NCI-H2227 (cell line): ENCODE data around the gene UBE3D.
"Not testable (repeated sequence)": the region's sequence is repeated elsewhere in the genome, so short reads cannot be mapped to it uniquely, and the experiment has no call there.

ENCODE experiments used
- DNase-seq: peaks from one replicate; lab custom pipeline; 2025; ENCODE audit not compliant: unreplicated experiment; lab: John Stamatoyannopoulos, UW

UBE3D gene

DNA sequence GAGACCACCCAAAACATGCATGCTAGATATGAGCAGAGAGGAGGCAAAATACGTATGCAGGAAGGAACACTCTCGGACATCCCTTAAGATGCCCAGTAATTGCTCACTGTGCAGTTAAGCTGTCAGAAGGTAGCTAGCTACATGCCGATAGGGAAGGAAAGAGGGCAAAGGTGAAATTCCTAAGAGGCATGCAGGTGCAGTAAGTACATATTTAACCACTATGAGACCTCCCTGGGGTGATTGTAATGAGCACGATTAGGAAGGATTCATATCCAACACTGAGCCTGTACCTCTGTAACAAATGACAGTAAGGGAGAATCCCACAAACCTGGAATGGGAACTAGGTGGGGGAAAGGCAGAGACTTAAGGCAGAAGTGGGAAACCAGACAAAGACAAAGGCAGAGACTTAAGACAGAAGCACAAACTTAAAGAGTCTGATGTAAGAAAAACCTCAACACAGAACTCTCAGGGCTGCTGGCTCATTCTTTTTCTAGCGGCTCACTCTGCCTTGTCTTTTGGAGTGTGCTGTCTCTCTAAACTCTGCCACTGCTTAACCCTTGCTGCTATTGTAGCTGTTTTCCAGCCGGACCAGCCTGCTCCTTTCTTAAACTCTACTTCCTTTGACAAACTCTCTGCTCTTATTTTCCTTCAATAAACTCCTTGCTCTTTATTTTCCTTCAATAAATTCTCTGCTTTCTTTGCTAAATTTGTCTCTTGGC is 148.1 kb downstream of the UBE3D start:
- DNase-seq, result peak; percentile 5

DNA sequence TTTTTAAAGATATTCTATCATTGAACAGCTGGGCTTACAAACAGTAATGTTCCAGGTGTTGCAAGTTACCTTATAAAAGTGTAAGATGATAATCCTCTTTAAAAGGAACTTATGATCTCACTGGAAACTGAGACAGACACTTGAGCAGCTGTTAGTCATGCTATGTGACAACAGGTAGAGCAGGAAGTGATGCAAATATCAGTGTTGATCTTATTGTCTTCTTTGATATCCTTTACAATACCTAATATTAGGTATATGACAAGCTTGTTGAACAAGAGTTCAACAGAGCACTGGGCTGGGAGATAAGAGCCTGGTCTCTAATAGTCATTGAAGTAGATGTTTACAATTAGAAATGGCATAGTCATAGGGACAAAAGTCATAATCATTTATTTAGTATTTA is 150.0 kb downstream of the UBE3D start:
- no peak for DNase-seq

DNA sequence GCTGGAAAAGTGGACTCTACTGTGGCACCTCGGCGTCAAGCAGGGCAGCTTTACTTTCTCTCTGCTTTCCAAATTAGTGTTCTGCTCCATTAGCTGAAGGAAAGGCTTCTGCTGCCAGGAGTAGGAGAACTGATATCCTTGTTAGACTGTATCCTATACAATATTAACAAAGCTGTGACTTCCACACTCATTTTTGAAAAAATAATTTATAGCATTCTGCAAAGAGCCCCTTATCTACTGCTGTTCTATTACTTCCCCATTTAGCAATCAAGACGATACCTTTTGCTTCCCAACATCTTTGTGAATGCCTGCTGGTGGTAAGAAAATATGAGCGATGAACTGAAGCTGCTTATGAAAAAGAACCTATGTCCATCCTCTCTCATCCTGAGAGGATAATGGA is 151.1 kb downstream of the UBE3D start:
- no peak for DNase-seq

DNA sequence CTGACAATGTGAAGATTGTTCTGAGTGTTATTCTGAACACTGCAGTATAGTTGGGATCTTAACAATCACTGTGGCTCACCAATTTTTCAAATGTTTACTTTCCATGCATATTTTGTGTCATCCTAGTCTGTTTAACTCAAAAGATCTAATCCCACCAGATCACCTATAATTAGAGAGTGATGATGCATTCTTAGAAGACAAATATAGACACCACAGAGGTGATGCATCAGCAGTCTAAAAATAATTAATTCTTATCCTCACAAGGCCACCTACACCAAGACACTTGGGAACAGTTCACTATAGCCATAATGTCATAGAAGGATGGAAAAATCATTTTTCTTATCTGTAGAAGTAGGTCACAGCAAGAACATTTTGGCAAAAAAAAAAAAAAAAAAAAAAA is 154.8 kb downstream of the UBE3D start:
- no peak for DNase-seq

DNA sequence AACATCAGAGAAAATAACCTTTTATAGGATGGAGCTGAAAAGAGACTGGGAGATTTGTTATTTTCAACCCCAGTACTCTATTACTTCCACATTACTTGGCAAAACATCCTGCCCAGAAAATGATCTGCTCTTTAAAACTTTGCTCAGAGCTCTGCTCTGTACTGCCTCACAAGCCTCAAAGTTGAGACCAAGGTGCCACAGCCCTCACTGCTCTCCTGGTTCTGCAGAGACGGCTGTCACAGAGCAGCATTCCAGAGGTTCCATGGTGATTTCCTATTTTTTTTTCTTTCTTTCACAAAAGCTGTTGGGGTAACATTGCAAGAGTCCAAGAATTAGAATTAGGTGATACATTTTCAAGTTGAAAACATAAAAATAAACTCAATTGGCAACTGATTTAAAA is 155.2 kb downstream of the UBE3D start:
- DNase-seq, result no peak

DNA sequence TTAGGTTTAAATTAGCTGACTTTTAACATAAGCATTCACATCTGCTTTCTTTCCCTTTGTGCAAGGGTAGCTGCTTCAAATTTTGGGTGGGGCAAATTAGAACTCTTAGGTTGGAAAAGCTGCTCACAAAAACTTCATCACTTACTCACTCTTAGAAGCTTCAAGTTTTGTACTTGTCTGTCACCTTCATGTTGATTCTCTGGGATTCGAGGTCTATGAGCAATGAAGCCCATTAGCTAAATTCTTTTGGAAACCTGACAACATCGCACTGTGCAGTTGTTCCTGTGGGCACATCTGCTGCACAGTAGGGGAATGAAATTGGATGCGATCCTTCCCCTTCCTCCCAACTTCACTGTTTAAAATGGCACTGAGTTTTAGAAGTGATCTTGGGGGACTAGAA is 156.1 kb downstream of the UBE3D start:
- DNase-seq, result no peak

DNA sequence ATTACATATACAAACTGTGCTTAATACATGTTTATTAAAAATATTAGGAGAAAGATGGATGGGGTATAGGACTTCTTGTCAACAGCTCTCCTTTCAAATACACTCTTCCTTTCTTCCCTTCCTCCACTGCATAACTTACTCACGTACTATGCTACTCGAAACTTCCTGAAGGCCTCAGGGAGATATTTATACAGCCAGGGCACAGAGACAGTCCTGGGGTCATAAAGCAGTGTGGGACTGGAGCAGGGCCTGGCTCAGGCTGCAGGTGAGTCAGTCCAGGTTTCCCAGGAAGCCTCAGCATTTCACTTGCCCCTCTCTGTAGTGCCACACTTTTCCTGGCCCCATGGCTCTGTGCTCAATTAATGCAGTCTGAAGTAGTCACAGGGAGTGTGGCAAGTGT is 157.0 kb downstream of the UBE3D start:
- no peak for DNase-seq

DNA sequence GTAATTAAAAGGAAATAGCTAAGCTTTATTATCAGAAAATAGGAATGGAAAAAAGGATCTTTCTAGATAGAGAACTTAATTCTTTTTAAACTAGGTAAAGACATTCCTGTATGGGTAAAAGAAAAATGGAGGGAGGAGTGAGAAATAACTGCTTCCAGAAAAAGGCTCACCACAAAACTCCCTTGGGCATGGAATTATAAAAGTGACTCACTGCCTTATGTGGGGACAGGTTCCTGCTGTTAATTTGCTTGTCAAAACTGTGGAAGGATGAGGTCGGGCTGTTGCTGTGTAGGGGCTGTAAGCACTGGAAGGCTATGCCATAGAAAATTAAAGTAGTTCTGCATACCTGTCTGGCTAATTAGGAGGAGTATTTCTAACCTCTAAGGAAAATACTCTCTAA is 158.7 kb downstream of the UBE3D start:
- DNase-seq, result no peak

DNA sequence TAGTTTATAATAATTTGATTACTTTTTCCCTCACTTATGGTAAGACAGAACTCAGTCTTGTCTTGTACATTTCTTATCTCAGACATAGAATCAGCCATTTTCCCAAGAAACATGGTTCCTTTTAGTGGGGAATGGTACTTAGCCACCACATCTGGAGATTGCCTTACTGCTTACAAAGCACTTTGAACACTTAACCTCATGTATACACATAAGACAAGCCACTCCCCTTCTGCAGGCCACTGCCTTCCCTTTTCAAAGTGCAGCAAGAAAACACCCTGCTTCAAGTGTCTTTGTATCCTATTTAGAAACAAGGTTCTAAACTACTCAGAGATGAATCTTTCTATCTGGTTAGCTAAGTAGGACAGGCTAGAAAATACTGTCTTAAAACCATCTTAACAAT is 159.2 kb downstream of the UBE3D start:
- DNase-seq, result no peak

DNA sequence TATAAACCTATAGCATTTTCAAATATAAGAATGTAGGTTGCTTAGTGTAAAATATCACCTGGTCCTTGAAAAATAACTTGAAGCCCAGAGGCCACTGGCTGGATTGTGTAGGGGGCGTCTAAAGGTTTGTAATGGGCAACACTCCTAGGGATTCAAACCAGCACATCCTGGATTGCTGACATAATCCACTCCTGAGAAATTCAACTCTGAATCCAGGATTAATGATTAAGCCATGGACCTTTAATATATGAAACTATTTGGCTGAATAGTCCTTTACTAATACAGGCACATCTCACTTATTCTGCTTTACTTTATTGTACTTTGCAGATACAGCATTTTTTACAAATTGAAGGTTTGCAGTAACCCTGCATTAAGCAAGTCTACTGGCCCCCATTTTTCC is 160.8 kb downstream of the UBE3D start:
- no peak for DNase-seq

DNA sequence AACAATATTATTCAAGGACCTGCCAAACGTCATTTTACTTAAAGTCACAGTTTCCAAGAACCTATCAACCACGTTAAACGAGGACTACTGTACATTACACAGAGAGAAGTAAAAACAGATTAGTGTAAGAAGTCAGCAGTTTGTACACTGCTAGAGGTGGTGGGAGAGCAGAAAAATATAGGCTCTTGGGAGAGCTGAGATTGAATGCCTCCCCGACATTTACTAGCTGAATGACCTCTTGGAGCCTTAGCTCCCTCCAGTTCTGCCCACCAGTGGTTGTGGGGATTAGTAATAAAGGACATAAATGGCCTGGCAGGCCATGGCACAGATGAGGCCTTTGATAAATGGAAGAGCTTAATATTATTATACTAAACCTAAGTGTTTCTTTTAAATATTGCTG is 161.4 kb downstream of the UBE3D start:
- no peak for DNase-seq

DNA sequence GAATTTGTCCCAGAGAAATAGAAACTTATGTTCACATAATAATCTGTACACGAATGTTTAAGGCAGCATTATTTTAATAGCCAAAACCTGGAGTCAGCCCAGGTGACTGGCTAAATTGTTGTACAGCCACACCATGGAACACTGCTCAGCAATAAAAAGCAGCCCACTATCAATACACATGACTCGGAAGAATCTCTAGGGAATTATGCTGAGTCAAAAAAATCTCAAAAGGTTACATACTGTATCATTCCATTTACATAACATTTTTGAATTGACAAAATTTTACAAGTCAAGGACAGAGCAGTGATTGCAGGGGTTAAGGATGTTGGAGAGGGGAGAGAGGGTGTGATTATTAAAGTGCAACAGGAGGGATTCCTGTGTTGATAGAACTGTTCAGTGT is 163.4 kb downstream of the UBE3D start:
- no peak for DNase-seq

DNA sequence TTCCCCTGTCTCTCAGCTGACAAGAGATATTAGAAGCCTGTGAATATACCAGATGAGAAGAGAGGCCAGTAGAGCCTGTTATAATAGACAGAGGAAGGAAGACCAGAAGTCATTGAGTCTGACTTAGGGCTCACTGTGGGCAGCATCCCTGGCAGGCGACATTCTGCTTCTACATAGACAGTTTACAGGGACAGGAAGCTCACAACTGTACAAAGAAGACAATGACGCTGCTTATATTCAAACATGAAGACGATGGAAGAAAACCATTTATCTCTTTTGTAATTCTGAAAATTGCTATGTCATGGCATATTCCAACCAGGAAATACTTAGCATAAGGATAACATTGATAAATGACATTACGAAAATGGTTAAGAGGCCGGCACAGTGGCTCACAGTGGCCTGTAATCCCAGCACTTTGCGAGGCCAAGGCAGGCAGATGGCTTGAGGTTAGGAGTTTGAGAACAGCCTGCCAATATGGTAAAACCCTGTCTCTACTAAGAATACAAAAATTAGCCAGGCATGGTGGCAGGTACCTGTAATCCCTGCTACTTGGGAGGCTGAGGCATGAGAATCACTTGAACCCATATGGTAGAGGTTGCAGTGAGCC is 170.9 kb downstream of the UBE3D start:
- DNase-seq, result no peak

DNA sequence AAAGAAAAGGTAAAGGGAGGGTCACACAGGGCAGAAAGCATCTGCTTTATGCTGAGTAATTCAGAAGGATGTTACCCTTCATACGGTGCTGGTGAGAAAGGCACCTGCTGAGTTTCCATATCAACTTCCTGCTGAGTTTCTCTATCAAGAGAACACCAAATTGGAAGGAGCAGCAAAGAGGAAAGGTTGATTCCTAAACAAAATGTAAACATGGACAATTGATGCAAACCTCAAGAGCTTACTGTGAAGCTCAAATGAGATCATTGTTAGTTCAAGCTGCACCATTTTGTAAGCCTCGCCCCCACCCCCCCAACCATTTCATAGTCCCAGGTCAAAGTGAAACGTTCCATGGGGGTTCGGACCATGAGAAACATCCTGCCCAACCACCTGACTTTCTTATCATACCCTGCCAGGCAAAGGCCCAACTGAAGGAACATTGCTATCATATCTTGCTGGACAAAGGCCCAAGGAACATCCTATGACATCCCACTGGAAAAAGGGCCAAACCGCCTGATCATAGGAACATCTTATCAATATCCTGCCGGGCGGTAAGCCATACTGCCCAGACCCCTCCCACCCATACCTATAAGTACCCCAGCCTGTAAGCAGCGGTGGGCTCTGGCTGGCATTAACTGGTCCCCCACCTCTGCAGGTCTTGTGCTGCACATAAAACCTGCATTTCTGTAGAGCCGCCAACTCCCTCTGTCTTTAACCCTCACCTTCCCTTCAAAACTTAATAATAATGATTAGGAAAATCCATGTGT is 171.6 kb downstream of the UBE3D start:
- DNase-seq, result peak; percentile 36

DNA sequence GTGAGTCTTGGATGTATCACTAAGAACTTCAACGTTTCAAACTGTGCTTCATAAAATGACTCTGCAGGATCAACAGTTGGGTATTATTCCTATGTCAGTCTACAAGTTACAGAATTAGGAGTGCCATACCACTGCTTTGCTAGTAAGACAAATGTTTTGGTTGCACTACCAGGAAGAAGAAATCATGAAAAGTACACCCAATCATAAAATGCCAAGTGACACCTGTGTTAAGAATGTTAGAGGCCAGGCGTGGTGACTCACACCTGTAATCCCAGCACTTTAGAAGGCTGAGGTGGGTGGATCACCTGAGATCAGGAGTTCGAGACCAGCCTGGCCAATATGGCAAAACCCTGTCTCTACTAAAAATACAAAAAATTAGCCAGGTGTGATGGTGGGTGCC is 174.1 kb downstream of the UBE3D start:
- not testable (repeated sequence) for DNase-seq

DNA sequence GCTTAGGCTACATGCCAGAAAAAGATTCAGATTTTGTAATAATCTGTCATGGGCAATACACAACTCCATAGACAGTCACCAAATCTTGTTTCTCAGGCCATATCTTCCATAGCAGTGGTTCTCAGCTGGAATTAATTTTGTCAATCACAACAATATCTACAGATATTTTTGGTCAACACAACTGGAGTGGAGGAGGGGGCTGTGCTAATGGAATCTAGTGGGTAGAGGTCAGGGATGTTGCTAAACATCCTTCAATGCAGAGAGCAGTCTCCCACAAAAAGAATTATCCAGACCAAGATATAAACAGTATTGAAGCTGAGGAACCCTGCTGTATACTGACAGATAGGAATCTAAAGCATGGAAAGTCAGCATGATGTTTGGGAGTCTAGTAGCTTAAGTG is 174.6 kb downstream of the UBE3D start:
- DNase-seq, result no peak

DNA sequence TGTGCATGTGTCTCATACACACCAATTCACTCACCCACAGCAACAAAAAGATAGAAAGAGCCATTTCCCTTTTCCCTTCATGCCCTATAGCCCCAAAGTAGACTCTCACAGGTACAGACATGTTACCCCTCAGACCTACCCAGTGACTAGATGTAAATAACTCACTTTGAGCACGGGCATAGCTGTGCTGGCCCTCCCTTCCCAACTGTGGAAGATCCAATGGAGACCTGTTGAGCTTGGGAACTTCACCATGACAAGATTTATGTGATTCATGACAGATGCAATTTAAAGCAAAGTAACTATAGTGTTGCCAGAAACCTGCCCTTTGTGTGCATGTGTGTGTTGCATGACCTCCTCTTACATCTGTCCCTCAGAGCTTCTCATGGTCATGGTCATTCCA is 175.4 kb downstream of the UBE3D start:
- no peak for DNase-seq

DNA sequence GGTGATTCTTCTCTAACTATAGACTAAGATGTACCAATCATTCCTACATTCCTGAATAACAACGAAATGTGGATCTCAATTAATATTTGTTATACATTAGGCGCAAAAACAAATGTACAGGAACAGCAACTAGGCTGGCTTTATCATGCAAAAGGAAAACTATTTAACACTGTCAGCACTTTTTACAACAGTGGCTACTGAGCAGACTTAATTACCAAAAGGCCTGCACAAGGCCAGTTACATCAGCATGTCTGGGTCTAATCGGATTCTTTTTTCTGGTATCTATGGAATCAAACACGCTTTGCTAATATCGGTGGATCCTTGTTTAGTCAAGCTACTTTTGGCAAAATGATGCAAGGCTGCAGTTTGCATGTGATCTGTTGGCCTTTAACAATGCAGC is 176.5 kb downstream of the UBE3D start:
- DNase-seq, result no peak

DNA sequence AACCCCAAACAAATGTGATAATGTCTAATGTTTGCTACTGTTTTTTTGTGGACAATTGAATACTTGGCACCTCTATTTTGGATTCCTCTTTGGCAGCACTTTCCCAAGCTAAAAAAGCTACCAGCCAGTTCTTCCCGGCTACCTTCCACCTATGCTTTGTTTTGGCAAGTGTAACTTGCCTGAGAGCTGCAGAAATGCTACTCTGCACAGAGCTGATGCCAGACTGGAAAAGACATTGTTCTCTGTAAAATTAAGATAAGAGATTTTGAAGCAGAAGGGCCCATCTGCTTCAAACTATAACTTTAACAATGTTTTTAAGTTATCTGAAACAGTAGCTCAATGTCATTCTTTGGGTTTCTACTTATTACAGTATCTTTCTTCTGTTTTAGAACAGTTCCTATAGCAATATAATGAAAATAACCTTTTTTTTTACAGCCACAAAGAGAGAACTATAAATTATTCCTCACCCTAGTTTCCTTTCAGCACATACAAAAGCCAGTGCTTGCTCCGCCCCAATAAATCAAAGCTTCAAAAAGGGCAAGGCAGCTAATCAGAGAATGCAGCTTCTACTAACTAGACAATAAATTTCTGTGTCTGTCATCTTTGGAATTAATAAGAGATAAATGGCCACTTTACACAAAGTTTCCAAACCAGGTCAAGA is 183.1 kb downstream of the UBE3D start:
- DNase-seq, result peak; percentile 10

DNA sequence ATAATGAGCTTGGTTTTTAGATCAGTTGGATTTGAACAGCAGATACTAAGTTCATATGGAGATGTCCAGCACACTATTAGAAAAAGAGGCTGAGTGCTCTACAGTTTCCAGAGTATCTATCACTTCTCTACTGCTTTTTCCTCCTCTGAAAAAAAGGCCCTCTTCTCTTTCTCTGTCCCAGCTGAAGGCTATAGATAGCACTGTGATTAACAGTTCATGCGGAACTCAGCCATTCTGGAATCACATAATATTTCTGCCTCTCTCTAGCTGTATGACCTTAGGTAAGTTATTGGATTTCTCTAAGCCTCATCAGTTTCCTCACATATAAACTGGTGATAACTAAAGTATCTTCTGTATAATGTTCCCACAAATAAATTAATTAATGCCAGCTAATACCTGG is 184.1 kb downstream of the UBE3D start:
- DNase-seq, result no peak

DNA sequence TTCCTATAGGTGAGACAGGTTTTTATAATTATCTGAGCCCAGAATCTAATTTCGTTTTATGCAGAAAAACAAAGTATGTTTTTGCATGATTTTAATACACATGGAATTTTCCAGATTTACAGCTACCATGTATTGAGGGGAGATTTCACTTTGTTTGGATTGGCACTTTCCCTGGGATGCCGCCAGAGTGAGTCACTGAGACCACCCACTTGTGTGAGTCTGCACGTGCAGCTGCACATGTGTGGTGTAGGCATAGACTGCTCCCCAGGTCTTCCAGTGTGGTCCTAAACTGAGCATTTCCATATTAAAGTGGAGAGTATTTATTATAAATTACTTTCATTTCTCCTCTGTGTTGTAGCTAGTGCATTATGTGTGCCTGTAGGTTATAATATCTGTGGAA is 186.8 kb downstream of the UBE3D start:
- no peak for DNase-seq
